HUDEP-2 (cell line): ENCODE measurements around the gene SMPX.

Experiments
- DNase-seq, 76 experiments: peaks; one replicate each; lab custom pipeline; 2025; ENCODE audit not compliant: unreplicated experiment in 76 of 76; lab: John Stamatoyannopoulos, UW

Gene SMPX

DNA sequence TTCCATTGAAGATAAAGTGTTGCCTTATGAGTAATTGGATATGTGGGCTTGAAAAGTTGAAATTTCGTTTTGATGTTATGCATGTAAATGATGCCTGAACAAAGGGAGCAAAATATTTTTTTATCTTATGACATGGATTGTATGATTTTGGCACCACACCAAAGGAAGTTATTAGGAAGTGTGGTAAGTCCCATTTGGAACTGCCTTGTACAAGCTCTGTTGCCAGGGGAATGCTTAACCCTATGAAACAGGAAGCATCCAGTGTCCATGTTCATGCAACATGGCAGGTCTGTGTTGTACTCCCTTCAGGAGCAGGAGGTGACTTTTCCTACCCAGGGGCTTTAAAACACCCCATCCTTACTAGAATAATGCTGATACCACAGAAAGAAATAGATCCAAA is 13.2 kb downstream of the SMPX start:
- no peak for DNase-seq

DNA sequence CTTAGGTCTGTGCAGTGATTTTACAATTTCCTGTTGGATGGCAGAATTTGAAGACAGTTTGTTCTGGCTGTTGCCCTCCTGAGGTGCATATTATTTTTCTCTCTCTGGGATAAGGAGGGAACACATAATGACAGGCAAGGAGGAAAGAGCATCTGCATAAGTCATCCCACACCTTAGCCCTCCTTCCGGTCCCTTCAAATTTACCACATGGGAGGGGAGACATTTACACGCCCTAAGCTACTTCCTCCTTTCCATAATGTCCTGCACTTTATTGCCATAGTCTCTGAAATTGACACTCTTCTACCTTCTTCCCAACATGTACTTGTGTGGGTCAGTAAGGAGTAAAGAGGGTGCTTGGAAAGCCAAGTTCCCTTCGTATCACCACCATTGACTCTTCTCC is 13.9 kb downstream of the SMPX start:
- DNase-seq, result no peak

DNA sequence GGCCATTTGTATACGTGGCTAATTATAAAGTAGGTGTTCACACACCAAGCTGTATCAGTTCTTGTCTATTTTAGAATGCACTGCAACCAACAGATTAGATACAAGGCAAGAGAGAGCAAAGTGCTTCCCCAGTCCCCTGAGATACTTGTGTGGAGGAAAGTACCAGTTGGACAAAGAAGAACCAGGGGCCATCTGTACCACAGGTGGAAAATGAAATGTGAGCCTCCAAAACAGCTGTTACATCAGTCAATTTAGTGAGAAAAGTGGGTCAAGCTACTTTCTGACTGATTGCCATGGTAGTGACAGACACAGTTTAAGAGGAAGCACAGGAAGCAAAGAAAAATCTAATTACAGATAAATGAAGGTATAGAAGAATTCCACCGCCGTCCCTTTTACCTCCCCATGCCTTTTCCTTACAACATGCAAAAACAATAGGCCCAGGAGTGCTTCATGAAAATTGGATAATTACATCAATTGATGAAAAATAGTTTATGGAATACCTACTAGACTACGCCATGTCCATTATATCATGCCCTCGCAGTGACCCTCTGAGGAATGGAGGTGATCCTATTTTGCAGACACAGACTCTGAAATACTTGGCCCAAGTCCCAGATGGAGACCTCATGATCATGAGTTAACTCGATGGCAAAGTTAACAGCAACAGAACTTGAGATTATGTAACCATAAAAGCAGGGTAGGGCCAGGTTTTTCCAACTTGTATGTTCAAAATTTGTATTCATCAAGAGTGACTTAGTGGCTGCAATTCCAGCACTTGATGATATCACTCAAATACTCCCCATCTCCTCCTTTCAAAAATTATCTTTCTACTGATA is 15.8 kb downstream of the SMPX start:
- DNase-seq, result peak in 4 of 76 experiments; percentile 1 to 9 (median 4)

DNA sequence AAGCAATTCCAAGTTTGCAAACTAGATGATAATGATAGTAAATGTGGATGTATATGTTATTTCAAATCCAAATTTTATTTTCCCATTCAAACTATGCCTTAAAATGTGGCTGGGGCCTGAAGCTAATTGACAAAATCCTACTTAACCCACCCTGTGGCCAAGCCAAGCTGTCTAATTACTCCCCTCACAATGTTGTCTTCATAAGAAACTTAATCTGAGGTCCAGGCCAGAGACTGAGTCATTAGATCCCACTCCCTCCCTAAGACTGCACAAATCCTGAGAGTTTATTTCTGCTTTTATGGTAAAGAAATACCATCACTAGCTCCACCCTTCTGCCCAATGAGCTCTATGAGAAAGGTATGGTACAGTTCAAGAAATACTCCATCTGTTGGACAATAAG is 16.6 kb downstream of the SMPX start:
- no peak for DNase-seq

DNA sequence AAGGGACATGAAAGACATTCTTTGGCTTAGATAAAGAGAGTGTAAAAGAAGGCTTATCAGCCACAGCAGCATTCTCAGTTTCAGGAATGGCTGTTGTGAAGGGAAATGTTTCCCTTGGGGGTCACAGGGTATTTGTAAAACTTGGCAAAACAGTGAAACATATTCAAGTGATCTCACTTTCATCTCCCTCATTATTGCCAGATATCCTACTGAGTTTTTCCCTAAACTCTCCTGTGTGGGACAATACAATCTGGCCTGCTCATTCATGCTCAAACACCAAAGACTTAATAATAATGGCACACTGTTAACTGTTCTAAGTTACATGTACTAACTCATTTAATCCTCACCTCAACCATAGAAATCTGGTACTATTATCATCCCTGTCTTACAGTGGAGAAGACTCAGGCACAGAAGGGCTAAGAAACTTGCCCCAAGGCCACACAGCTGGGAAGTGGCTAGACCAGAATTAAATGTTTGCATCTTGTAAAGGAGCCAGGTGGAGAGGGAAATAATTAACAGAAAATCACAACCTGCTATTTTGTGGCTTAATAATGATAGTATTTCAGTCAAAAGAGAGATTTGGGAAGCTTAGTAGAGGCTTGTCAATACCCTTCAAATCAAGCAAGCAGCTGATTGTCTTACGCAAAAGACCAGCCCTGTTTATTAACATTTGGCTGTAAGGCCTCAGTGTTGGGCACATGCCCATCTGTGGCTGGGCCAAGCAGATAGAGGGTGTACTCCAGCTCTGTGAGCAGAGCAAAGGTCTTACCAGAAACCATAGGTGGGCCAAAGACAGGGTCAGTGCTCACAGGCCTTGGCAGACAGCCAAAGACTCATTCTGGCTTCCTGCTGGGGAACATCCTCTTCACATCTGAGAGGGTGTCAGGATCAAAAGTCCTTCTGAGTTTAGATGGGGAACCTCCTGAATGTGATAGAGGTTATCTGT is 17.3 kb downstream of the SMPX start:
- DNase-seq, result peak in 31 of 76 experiments; percentile 0 to 71 (median 27)

DNA sequence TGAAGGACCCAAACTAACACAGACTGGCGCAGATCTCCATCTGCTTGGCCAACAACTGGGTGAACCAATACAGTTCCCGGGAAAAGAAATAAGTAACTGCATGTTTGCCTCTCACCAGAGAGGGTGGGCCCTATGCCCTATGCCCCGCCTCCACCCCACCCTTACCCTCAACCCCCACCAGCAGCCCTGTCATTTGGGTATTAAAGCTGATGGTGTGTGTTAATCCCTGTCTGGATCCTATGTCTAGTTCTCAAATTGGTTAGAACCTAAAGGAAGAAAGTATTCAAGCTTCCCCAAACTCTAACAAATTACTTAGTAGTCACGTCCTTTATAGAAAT is 19.0 kb downstream of the SMPX start:
- DNase-seq, result no peak

DNA sequence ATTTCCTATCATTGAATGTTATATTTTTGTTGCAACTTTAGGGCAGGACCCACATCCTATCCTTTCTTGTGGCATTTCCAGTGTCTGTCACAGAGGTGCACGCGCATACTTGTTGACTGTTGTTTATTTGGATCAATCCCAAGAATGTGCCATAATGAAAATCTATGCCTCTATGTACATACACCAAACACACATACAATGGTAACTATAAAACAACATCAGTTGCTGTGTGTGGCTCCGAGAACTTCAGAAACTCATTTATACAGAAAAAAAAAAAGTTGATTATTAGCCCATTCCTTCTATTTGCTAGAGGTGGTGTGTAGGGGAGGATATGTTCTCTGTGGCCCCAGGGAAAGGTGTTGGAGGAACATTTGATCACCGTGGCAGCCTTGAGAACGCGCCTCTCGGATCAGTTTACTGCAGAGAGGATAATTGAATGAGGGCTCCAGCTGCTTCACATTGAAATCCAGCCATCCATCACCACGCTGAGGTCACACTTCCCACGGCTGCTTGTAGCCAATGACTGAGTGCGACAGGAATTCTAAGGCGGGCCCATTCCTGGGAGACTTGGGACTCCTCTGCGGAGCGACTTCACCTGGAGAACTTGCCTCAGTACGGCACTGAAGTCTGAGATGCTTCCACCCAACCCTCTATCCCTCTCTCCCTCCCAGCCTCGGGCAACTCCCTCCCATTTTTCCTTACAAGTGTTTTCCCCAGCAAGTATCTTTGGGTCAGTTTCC is 19.5 kb downstream of the SMPX start:
- no peak for DNase-seq

DNA sequence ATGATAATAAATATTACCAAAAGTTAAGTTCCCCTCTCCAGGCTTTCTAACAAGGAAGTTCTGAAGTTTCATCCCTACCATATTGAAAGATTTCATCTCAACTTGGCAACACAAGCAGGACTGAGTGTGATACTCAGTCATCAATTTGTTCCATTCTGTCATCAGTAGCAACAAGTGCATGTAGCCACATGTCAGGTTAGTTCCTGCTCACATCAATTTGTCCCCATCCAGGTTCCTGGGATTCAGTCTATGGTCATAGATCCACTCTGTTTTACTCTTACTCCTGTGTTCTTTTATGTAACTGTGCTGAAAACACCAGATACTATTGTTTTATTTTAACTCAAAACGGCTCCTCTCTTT is 22.2 kb downstream of the SMPX start:
- no peak for DNase-seq

DNA sequence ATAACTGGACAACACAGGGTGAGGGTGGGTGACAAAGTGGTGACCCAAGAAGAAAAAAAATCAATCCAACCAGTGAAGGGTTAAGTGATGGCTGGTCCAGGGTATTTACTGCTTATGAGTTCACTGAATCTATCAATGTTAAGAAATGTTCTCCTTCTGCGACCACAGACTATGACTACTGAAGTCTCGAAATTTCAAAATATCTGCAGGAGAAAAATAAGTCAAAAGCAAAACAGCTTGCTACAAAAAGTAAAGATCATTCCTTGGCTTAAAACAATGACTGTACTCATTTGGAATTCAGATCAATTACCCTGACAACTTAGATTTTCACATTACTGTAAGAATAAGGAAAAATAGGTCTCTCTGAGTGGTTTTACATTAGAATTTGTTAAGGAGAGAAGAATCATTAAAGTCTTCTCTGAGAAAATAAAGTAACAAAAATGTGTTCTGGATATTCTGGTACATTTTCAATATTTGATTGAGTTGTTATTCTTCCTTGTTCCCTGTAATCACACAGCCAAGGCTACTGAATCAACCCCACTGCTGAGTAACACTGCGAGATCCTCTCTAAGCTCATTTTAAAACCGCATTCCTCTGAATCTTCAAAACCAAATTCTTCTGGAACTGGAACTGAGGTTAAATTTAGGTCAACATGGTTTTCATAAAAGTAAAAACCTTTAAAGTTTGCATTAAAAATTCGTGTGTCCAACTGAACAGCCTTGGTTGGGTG is 22.7 kb downstream of the SMPX start:
- DNase-seq, result no peak

DNA sequence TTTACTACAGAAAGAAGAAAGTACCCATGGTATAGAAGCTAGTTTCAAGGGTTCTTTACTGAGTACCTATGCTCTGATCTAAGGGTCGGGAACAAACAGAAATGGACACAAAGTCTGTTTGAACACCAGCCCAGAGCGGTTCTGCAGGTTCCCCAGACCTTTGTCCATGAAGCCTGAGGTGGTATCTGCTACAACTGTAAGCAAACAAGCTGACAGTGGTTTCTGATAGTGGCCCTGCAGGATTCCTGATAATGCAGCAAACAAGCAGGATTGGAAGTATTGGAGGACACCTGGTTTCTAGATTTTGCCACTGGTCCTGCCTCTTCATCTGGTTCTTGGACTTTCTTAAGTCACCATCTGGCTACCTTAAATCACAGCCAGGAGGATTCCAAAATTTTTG is 23.7 kb downstream of the SMPX start:
- DNase-seq, result no peak

DNA sequence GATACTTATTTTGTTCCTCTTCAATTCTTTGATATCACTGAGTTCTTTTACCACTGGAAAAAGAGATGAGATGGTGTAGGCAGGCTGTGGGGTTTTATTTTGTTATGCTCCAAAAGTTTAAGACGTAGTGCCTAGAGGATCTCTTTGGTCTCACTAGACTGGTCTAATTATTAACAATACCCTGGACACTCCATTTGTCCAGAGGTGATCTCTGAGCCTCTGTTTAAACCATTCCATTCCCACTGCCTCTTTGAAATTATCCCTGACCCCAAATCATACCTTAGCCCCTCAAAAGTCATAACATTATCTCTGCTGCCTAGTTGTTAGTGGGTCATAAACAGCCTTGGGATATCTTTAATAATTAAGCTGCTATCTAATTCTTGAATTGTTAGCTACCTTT is 24.2 kb downstream of the SMPX start:
- no peak for DNase-seq

DNA sequence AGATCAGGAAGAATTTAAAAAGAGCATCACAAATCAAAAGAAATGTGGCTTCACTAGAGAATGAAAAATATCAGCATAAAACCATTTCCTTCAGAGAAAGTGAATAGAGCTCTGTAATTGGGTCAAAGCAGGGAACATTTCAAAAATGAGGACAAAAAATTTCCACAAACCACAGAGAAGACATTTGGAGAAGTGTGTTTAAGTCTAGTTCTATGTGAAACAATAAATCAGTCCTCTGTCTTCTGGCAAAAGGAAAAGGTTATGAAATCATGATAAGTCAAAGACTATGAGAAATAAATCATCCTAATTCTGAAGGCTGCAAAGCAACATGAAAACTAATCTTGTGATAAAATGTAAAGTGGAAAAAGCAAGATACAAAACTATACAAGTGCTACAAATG is 27.9 kb downstream of the SMPX start:
- no peak for DNase-seq

DNA sequence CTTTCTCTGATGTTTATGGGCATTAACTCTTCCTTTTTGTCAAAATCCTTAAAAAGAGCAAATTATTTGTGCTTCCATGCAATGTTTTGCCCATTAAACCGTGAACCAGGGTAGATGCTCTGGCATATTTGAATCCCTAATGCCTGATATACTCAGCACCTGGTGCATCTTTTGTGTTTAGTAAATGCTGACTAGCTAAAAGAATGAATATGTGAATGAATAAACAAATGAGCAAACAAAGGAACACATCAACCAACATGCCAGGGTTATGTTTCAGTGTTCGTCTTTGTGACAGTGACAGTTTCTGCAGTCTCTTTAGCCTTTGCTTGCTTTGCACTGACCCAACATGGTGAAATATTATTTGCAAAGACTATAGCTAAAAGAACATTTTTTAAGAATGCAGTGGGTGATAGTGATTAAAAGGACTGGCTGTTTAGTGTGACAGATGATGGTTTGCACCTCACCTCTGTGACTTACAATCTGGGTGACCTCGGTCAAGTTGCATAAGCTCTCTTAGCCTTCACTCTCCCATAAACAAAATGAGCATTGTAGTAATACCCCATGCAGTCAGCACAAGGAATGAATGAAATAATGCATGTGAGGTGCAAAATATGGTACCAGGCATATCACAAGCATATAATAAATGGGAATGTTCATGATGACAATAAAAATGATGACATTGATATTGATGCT is 29.5 kb downstream of the SMPX start:
- no peak for DNase-seq

DNA sequence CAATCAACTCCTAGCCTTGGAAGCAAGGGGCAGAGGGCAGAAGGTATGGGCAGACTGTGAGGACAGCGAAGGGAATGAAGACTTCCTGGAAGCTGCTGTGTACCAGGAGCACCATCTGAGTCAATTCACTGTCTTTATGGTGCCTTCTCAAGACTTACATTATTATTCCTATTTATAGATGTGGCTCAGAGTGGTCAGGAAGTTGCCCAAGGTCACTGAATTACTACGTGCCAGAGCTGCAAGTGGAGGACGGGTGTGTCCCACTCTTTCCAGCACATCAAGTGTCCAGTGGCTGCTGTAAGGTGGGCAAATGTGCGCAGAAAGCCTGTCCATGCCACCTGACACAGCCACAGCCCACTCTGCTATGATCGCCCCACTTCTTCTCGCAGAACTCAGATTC is 32.0 kb downstream of the SMPX start:
- no peak for DNase-seq

DNA sequence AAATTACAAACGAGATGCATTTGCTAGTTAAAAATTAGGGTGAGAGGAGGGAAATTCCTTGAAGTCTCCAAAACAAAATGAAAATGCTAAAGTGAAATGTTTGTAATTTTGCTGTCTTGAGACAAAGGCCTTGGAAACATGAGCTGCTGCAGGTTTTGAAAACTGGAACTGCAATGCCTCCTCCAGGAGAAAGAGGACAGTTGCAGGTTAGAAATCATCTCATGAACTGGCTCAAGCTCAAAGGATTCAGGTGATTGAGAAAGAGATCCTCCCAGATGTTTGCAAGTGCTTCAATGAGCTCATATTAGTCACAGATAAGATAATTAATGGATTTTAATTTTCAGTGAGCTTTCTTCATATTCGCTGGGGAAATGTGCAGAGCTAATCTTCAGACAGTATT is 32.4 kb downstream of the SMPX start:
- peak in 1 of 76 experiments; percentile 0 for DNase-seq

DNA sequence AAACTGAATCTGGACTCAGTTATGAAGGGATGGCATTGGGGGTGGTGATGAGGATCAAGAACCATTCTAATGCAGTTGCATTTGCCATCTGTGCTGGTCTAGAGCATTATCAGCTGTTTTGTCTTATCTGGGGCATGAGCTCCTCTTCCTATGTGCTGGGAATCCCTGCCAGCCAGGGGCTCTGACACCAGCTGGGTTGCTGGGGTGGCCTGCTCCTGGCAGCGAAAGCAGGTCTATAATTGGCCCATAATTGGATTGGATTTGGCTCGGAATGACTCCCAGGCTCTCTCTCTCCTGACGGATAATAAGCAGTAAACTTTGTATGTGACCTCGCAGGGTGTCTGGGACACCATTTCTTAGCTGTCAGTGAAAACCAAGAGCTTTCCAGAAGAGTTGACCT is 34.1 kb downstream of the SMPX start:
- DNase-seq, result no peak

DNA sequence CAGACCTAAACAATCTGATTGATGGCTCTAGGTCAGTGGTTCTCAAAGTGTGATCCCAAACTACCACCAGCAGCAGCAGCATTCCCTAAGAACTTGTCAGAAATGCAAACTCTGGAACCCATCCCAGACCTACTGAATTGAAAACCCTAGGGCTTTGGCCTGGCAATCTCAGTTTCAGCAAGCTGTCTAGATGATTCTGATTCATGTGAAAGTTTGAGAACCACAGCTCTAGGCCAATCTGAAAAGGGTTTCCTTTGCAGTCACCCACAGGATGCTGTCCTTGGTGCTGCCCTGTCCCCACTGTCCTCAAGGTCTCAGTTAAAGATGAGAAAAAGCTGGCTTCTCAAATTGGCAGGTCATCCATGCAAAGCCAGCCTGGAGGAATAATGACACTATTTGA is 34.8 kb downstream of the SMPX start:
- DNase-seq, result no peak

DNA sequence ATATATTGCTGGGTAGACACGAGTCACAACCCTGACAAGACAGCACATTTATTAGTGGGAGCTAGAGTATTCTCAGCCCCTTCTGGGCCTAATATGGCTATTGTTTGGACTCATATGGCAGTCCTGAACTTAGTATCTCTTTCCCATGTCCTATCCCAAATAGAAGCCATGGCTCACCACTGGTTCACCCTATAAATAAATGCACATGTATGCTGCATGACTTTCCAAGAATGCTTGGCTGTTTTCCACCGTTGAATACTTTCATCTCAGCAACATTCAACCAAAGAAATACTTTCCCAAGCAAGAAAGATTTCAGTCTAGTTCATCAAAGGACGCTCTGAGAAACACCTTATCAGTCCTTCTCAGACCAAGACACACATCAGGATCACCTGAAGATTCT is 36.7 kb downstream of the SMPX start:
- no peak for DNase-seq

DNA sequence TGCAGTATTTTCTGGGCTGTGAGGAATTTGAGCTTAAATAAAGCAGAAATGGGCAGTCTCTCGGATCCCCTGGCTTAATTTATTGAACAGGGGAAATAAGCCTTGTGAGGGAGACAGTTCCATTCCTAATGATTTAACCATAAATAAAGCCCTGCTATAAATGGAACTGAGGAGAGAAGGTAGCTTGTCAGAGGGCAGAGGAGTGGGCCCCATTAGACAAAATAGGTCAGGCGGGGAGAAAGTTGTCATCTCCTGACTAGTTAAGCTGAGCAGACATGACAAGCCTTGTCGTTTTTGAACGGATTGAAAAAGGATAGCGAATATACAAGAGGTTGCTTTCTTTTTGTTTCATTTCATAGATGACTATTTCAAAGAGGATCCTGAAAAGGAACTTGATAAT is 39.3 kb downstream of the SMPX start:
- DNase-seq, result no peak

DNA sequence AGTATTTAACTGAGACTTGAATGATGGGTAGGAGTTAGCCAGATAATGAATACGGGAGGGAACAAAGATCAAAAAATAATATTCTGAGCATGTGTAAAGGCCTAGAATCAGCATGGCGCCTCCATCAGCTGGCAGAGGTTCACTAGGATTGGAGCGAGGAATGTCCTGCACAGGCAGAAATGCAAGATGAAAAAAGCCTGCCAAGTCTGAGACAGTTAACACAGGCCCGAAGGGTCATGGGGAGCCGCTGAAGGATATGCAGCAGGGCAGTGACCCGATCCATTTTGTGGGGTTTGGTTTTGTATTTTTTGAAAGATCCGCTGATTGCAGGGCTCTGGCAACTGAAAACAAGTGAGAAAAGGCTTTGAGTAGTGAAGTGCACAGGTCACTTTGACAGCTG is 40.1 kb downstream of the SMPX start:
- no peak for DNase-seq
